Lower leg skin (tissue), 3 donors: Measurements from ENCODE around the gene SERPINH1.

ENCODE experiments used
- CTCF ChIP-seq, 3 donors: fragments of 450-650 bp; IDR thresholded peaks; one replicate each; pipeline ENCODE4 v1.5.1; 2016; ENCODE audit warnings: antibody characterized with exemption in 3 of 3, mild to moderate bottlenecking in 3 of 3, moderate library complexity in 2 of 3
- POLR2A ChIP-seq, 2 donors: fragments of 450-650 bp; IDR thresholded peaks; one replicate each; pipeline ENCODE4 v1.6.1; 2016 to 2017; ENCODE audit warnings: antibody characterized with exemption in 2 of 2, mild to moderate bottlenecking in 1 of 2, moderate library complexity in 1 of 2

GRCh38 chr11:75597636-75598035, 35.6 kb downstream of the SERPINH1 start:
- TF ChIP-seq CTCF (IDR thresholded peaks at IDR 0.05) (no peak), POLR2A (IDR thresholded peaks at IDR 0.05) (no peak)
